Psoas muscle (tissue), 8 donors: ENCODE results near the gene KRT86. TPM values are rescaled to one million over a fixed set of nuclear protein-coding genes. Genes with fewer than 3 reads are reported as not detected.

ENCODE experiments used
- ATAC-seq, 4 donors: fragments of 200-7000 bp; cut with Tn5 transposase; one replicate each; pipeline ENCODE4 v1.9.1; 2020; ENCODE audit warnings: moderate library complexity in 3 of 4, mild to moderate bottlenecking in 2 of 4
- DNase-seq, 2 donors: peaks; one replicate each; pipeline ENCODE4 v3.0.0-alpha.2; 2020
- H3K27ac ChIP-seq: fragments of 200-600 bp; one replicate; pipeline ENCODE4 v1.8.0; 2022
- H3K27me3 ChIP-seq, 3 donors: fragments of 200-600 bp in 1 of 3; one replicate each; pipeline versions ENCODE4 v1.6.1 to v1.8.0; 2013 to 2022; ENCODE audit warnings: low read length in 2 of 3, mild to moderate bottlenecking in 2 of 3, moderate library complexity in 1 of 3; ENCODE audit not compliant: insufficient read depth in 3 of 3
- H3K36me3 ChIP-seq, 2 donors: fragments of 200-600 bp in 1 of 2; one replicate each; pipeline versions ENCODE4 v1.6.1 to v1.8.0; 2013 to 2022; ENCODE audit warnings: low read depth in 1 of 2, mild to moderate bottlenecking in 1 of 2, moderate library complexity in 1 of 2; ENCODE audit not compliant: insufficient read depth in 1 of 2
- H3K4me1 ChIP-seq: fragments of 200-600 bp; one replicate; pipeline ENCODE4 v1.8.0; 2022
- H3K4me3 ChIP-seq: fragments of 200-600 bp; one replicate; pipeline ENCODE4 v1.8.0; 2022; ENCODE audit warnings: mild to moderate bottlenecking
- H3K9me3 ChIP-seq: fragments of 200-600 bp; one replicate; pipeline ENCODE4 v1.8.0; 2022
- CTCF ChIP-seq: fragments of 200-600 bp; IDR thresholded peaks from one replicate; pipeline ENCODE4 v1.8.0; 2022; ENCODE audit warnings: antibody characterized with exemption
- WGBS, 3 donors: extraction: QIAGEN DNeasy Blood & Tissue Kit; methylation state at CpG; one replicate each; pipeline versions ENCODE4 v1.1.6 to v1.1.7; 2013; 5-methylcytosine and 5-hydroxymethylcytosine counted together
- intact Hi-C, 2 donors: fragments of 100-400 bp; cut with DNase I; formaldehyde crosslinking; loops; one replicate each; pipeline versions ENCODE4 v1.11.0 to v1.14.2; 2022
- polyA plus RNA-seq, 3 donors: library from polyadenylated mRNA; stranded (reverse); fragments of 200-250 nt; gene quantifications; one replicate each; pipeline ENCODE4 v1.2.3, GENCODE V29; 2013
- total RNA-seq, 4 donors: library from RNA; stranded (reverse); fragmentation: NEBNext Ultra II Directional in 2 of 4; extraction: Animal tissue kit (Norgen Biotek cat#: 25700) in 2 of 4; gene quantifications; one replicate each; pipeline versions ENCODE4 v1.2.1 to v1.2.4, GENCODE V29; 2021 to 2023
- donor health status: healthy with polysubstance abuse.
- donor health status: DM: no; HTN: no; CAD: no; lungs with moderate emphysema.
- donor health status: Bipolar disorder and iron deficiency.
- donor health status: healthy.
- donor health status: DM: yes; HTN: yes; CAD: no.
- donor health status: DM: no; HTN: no; CAD: no.
- donor health status: DM: no; HTN: no; CAD: no.
- donor health status: DM: yes; HTN: yes; CAD: no.

The KRT86 gene
- total and polyA plus RNA-seq, 7 donors = 0.01 to 0.77 (median 0.05) TPM; not detected in 4

DNA sequence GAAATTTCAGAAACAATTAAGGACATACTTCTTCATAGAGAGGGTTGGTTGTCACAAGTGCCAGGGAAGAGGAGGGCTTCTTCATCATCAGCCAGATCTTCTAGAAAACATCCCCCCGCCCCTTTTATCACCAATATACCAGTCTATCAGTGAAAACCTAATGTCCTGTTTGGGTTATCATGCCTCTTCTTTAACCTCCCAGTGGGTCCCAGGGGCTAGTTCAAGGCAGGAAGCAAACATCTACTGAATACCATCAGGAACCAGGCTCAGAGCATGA lies 13.3 kb upstream of the KRT86 start:
- no peak for TF ChIP-seq CTCF
- no peak for ATAC-seq
- Histone ChIP-seq H3K4me3 (no peak overlapping the region), H3K27me3 (peaks cover 0 to 42% (median 8%) of the 10 kb centered on the region in 3 donors), H3K27ac (no peak overlapping the region), H3K9me3 (no peaks in the 10 kb centered on the region), H3K36me3 (no peaks in the 10 kb centered on the region), H3K4me1 (no peaks in the 10 kb centered on the region)
- DNase-seq = no peak
- WGBS, 3 donors = 80 to 88% (median 85%) methylated on average over 1 of the region's 1 CpG
- intact Hi-C loops = no loop called here

- H3K9me3 ChIP-seq = no peaks in the 10 kb centered on the region
- no peak for TF ChIP-seq CTCF
- peaks cover 0 to 30% (median 4%) of the 10 kb centered on the region in 3 donors for H3K27me3 ChIP-seq
- DNase-seq = no peak
- no peaks in the 10 kb centered on the region for H3K4me1 ChIP-seq
- ATAC-seq = no peak
- intact Hi-C loops = no loop called here
- no peaks in the 10 kb centered on the region for H3K36me3 ChIP-seq
- H3K4me3 ChIP-seq = no peak overlapping the region
- no peak overlapping the region for H3K27ac ChIP-seq
- WGBS, 3 donors = 90 to 92% (median 91%) methylated on average over 3 of the region's 3 CpGs
Observed at GRCh38 chr12:52262286-52262685, 12.2 kb upstream of the KRT86 start.

DNA sequence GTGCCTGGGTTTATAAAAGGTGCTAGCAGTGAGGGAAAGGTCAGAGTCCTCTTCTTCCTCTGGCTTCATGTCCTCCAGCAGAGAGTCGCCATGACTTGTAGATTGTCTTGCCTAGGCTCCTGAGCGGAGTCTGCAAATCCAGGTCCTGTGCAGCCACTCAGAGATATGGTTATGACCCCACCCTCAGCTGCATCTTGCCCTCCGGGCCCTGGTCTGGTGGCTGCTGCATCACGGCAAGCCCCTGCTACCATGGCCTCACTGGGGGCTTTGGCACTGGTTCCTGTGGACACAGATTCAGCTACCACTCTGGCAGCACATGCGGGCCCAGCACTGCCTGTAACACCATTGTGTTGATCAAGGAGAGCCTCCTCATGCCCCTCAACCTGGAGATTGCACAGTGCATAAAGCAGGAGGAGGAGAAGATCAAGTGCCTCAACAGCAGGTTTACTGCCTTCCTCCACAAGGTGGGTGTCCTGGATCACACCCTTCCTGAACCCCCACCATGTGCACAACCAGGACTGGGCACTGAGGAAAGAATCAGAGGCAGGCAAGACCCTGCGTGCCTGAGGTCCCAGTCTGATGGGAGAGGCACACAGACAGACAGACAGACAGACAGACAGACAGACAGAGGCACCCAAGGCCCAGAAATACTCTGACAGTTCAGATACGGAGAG lies 10.5 kb upstream of the KRT86 start:
- no peak overlapping the region for H3K4me3 ChIP-seq
- ATAC-seq (no peak), DNase-seq (no peak)
- TF ChIP-seq CTCF = no peak
- intact Hi-C loops = no loop called here
- H3K36me3 ChIP-seq = no peaks in the 10 kb centered on the region
- 77 to 89% (median 87%) methylated on average over 7 of the region's 7 CpGs for WGBS, 3 donors
- H3K27ac ChIP-seq = no peak overlapping the region
- H3K9me3 ChIP-seq = no peaks in the 10 kb centered on the region
- peaks cover 0 to 14% (median 0%) of the 10 kb centered on the region in 3 donors for H3K27me3 ChIP-seq
- H3K4me1 ChIP-seq = no peaks in the 10 kb centered on the region

DNA sequence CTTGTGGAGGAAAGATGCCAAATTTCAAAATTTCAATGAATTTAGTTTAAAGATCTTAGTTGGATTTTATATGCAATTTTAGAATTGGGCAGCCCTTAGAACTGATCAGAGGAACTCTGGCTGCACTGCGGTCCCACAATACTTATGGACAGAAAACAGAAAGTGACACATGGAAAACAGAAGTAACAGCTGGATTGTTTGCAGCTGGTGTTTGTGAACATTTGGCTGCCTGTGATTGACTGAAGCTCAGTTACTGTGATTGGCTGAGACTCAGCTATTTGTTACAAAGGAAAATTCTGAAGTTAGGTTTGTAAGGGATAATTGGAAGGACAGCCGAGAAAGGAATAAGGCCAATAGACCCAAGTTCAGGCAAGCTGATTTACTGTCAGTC lies 10.0 kb upstream of the KRT86 start:
- no peaks in the 10 kb centered on the region for H3K36me3 ChIP-seq
- H3K27me3 ChIP-seq = peaks cover 0 to 9% (median 0%) of the 10 kb centered on the region in 3 donors
- intact Hi-C loops = no loop called here
- ATAC-seq (no peak), DNase-seq (no peak)
- no peak overlapping the region for H3K27ac ChIP-seq
- 38 to 62% (median 51%) methylated on average over 2 of the region's 2 CpGs for WGBS, 3 donors
- no peak overlapping the region for H3K4me3 ChIP-seq
- H3K9me3 ChIP-seq = no peaks in the 10 kb centered on the region
- no peaks in the 10 kb centered on the region for H3K4me1 ChIP-seq
- TF ChIP-seq CTCF = no peak

DNA sequence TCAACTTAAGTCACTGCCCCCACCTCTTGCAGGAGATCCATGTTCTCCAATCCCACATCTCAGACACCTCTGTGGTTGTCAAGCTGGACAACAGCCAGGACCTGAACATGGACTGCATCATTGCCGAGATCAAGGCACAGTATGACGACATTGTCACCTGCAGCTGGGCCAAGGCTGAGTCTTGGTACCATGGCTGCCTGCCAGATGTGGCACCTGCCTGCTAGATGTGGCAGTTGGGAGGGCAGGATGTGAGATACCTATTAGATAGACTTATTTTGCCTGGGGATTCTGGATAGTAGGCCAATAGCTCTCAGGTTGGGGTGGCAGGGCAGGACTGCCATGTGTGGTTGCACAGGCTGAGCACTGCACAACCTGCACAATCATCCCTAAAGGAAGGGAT lies 7.9 kb upstream of the KRT86 start:
- TF ChIP-seq CTCF = no peak
- Histone ChIP-seq H3K9me3 (no peaks in the 10 kb centered on the region), H3K27me3 (peaks cover 0 to 2% (median 0%) of the 10 kb centered on the region in 3 donors), H3K27ac (no peak overlapping the region), H3K4me1 (no peaks in the 10 kb centered on the region), H3K36me3 (no peaks in the 10 kb centered on the region), H3K4me3 (no peak overlapping the region)
- ATAC-seq (peak in 1 of 4 donors; percentile 44), DNase-seq (no peak)
- intact Hi-C loops = no loop called here
- 59 to 85% (median 75%) methylated on average over 2 of the region's 2 CpGs for WGBS, 3 donors
